ENCODE data around the gene ATG2B. TPM values are rescaled to one million over a fixed set of nuclear protein-coding genes. Genes with fewer than 3 reads are reported as not detected.
"Not testable (repeated sequence)": the region's sequence is repeated elsewhere in the genome, so short reads cannot be mapped to it uniquely, and the experiment has no call there.

Gene ATG2B
- total RNA-seq, 1 donor = 16.2 TPM

DNA sequence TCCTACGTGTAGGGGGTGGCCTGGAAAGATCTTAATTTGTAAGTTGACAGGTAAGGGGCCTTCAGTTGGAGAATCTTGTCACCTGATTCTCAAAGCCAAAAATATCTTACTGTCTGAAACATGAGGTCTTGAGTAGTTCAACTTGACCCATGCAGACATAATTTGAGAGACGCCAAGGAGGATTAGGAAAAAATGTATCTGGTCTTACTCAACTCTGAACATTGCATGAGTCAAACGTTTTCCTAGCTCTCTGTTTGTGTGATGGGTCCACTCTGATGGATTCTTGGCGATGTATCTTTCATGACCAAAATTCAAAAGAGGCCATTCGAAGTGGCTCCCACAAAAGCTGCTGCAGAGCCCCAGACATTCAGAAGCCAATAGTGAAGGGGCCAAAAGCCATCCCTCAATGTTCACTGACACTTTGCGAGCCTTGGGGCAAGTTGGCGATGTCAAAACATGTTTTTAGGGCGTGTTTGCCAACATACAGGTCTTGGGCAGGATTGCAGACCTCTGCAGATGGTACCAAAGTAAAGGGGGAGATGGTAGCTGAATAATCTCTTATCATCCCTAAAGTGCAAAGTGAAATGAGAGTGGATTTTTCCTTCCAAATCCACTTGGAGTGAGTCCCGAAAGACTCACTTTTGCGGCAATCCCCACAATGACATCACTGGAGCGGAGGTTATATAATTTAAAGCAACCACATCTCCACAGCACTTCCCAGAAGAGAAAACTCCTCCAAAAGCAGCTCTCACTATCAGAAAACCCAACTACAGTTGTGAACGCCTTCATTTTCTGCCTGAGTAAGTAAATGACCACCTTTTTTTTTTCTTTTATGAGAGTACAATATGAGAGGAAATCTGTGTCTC, 107.4 kb downstream of the ATG2B start, which contains the start of gene BDKRB1:
BDKRB1 (plus strand) TSS at position 710 of the 866 bp plus-strand sequence. CDS start 7,473 bp downstream, outside the sequence.
- DNase-seq (ENCODE audit: low read depth in 2 of 3, low spot score in 2 of 3) = no peak

DNA sequence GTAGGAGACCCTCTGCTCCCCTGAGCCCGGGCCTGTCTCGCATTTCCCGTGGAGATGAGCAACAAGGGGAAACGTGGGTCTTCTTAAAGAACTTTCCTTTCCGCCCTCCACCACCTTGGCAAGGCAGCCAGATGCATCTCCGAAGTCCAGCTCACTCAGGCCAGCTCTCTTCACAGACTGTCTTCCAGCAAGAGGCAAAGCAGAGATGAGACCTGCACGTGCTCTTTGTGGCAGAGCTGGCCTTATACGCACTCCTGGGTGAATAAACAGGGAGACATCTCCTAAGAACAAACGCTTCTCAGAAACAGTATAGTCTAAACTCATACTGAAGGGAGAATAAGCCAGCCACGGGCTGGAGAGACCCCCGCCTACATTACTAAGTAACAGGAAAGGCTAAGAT, 108.5 kb downstream of the ATG2B start:
- DNase-seq (ENCODE audit: low read depth in 2 of 3, low spot score in 2 of 3) = no peak

DNA sequence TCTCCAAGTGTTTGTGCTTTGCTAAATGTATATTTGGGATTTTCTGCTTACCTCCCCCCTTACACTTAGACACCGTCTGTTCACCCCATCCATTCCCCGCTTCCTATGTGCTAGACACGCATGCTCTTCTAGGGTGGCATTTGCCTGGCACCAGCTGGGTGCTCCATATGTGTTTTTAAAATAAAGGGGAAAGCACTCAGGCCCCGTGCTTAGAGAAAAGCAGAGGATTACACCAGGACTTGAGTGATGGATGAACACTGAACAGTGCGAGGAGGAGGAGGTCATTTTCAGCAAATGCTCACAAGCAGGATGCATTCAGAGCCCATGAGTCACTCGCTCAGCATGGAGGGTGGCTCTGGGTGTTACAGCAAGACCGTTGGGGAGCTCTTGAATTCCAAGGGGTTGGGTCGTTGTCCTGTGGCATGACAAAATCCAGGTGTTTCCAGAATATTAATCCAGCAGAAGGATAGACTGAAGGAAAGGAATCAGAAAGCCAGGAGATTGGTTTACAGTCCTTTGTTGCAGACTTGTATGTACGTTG, 110.1 kb downstream of the ATG2B start:
- no peak for DNase-seq (ENCODE audit: low read depth in 2 of 3, low spot score in 2 of 3)

DNA sequence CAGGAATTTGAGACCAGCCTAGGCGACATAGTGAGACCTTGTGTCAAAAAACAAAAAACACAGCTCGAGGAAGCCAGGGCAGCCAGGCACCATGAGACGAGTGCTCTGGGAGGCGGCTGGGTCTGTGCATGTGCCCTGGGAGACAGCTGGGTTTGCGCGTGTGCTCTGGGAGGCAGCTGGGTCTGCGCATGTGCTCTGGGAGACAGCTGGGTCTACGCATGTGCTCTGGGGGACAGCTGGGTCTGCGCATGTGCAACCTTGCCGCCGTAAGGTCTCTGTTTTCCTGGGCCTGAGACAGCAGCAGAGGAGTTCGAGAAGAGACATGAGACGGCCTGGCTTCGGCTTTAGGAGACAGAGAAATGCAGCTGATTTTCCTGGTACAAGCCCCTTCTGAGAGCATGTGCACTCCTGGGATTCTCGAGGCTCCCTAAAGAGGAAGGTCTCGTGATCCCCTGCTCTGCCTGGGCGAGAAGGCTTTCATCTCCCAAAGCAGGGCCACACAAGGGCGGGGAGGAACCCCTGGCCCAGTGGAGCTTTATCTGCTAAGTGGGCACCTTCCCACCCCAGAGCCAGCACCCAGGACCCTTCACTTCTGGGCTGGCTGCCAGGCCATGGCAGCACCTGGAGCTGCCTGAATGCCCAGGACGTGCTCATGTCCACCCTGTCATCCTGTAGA, 110.7 kb downstream of the ATG2B start:
- DNase-seq (ENCODE audit: low read depth in 2 of 3, low spot score in 2 of 3) = no peak

DNA sequence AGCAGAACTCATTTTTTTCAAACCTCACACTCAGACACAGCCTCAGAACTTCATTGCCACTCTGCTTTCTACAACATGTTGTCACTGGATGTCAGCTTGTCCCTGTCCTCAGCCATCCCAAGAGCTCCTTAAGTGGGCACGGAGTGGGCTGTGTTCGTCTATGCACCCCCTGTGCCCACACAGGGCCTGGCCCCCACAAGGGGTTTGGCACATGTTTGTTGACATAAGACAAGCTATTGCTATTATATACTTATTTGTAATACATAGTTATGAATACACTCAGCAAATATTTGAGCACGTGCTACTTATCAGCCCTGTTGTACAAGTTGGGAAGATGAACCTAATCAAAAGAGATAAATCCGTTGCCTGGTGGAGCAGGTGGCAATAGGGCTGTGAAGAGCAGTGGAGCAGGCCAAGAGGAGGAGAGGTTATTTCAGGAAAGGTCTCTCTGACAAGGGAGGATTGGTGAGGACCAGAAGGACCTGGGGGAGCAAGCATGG, 111.4 kb downstream of the ATG2B start:
- DNase-seq (ENCODE audit: low read depth in 2 of 3, low spot score in 2 of 3) = no peak

DNA sequence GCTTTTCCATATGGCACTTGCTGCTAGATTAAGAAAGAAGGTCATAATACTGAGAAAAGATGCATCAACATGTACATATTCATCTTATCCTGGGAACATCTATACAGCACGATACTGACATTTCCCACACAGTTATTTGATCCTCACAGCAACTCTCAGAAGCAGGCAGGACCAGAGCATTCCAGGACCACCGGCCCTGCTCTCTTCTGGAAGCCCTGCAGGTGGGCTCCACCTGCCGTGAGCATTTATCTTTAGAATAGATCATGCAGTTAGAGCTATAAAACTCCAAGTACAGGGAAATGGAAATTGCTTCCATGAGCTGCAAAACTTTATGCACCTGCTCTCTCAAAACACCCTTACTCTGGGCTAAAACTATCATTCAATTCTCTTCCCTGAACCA, 112.7 kb downstream of the ATG2B start:
- DNase-seq (ENCODE audit: low read depth in 2 of 3, low spot score in 2 of 3) = no peak

DNA sequence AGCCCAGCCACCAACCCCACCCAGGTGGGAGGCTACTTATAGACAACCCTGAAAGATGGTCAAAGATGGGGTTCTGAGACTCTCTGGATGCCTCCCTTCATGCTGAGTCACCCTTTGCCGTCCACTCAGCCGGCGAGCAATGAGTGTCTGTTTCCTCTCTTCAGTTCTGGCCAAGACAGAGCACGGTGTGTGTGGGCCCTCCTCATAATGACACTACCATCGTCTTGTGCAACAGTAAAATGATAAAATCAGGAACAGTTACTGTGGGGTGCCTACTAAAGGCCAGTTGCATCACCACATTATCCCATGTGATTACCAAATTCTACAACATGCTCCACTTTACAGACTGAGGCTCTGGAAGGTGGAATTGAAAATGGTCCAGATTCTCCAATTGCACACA, 114.1 kb downstream of the ATG2B start:
- peak in 2 of 3 donors; percentile 5 to 12 for DNase-seq (ENCODE audit: low read depth in 2 of 3, low spot score in 2 of 3)

DNA sequence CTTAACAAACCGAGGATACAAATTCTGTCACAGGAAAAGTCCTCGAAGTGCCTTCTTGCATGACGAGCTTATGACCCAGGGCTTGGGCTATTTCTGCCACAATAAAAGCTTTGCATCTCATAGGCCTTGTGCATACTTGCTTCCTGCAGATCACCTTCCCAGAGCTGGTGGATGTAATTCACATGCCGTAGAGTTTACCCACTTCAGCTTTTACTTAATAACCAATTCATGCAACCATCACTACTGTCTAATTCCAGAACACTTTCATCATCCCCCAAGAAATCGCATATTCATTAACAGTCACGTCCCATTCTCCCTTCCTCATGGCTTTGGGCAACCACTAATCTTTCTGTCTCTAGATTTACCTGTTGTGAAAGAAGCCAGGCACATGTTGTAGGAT, 116.1 kb downstream of the ATG2B start:
- no peak for DNase-seq (ENCODE audit: low read depth in 2 of 3, low spot score in 2 of 3)

DNA sequence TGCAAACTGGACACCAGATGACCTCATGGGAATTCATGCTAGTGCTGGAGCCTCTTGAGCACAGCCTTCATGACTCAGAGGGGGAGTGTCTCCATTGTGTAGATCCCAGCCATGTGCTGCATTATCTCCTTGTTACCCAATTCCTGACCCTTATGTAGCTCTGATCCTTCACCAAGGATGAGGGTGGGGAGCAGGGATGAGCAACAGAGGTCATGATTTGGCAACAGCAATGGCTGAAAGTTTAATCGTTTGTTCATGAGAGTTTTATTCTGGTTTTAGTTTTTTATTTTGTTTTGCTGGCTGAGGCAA, 116.6 kb downstream of the ATG2B start:
- no peak for DNase-seq (ENCODE audit: low read depth in 2 of 3, low spot score in 2 of 3)

DNA sequence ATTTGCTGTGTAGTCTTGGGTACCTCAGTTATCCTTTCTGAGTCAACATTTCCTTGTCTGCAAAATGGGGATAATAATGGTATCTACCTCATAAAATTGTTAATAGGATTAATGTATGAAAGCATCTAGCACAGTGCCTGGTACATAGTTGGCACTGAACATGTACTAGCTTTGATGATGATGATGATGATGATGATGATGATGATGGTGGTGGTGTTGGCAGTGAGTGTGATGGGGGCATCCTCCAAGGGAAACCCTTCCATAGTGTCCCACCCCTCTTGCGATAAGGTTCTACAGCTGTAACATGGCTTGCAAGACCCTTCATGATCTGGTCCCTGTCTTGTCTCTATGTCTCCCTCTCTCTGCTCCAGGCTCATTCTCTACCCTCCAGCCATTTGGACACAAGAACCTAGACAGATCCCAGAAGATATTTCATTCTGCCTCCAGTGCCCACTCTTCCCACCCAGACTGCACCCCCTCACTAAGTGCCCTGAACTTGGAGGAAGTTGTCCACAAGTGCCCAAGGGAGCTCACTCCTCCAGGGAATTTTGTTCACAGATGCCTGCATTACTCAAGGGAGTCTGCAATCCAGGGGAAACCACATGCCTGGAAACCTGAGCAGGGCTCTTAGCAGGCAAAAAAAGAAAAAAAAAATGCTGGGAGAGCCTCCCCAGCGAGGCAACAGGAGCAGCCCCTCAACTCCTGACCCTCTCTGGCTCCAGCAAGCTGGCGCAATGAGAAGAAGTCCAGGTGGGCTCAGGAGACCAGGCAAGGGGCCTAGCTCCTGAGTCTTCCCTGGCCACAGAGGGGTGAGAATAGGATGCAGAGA, 117.2 kb downstream of the ATG2B start:
- no peak for DNase-seq (ENCODE audit: low read depth in 2 of 3, low spot score in 2 of 3)

DNA sequence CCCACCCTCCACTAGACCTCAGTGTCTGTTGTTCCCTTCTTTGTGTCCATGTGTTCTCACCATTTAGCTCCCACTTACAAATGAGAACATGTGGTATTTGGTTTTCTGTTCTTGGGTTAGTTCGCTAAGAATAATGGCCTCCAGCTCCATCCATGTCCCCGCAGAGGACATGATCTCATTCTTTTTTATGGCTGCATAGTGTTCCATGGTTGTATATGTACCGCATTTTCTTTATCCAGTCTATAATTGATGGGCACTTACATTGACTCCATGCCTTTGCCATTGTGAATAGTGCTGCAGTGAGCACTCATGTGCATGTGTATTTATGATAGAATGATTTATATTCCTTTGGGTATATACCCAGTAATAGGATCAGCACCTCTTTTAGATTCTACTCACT, 118.1 kb downstream of the ATG2B start:
- not testable (repeated sequence) for DNase-seq (ENCODE audit: low read depth in 2 of 3, low spot score in 2 of 3)

DNA sequence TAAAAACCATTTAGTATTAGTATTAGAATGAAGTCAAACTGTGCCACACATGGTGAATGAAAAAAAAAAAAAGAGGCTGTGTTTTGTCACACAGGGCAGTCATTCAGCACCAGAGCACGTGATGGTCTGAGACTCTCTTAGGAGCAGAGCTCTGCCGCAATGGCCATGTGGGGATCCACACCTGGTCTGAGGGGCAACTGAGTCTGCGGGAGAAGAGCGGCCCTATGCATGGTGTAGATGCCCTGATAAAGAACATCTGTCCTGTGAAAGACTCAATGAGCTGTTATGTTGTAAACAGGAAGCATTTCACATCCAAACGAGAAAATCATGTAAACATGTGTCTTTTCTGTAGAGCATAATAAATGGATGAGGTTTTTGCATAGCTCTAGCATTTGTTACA, 119.4 kb downstream of the ATG2B start:
- no peak for DNase-seq (ENCODE audit: low read depth in 2 of 3, low spot score in 2 of 3)

DNA sequence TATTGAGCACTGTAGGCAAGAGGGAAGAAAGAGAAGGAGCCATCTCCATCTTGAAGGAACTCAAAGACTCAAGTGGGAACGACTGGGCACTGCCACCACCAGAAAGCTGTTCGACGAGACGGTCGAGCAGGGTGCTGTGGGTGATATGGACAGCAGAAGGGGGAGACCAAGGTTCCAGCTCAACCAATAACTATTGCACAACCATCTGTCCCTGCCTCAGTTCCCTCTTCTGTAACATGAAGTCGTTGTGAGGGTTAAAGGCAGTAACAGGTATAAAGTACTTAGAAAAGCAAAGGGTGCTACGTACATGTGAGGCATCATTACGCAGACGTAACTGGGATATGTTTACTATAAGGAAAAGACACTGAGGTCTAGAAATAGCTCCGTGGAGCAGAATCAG, 121.0 kb downstream of the ATG2B start:
- no peak for DNase-seq (ENCODE audit: low read depth in 2 of 3, low spot score in 2 of 3)

DNA sequence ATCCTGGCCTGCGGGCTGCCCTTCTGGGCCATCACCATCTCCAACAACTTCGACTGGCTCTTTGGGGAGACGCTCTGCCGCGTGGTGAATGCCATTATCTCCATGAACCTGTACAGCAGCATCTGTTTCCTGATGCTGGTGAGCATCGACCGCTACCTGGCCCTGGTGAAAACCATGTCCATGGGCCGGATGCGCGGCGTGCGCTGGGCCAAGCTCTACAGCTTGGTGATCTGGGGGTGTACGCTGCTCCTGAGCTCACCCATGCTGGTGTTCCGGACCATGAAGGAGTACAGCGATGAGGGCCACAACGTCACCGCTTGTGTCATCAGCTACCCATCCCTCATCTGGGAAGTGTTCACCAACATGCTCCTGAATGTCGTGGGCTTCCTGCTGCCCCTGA, 122.5 kb downstream of the ATG2B start:
- no peak for DNase-seq (ENCODE audit: low read depth in 2 of 3, low spot score in 2 of 3)

DNA sequence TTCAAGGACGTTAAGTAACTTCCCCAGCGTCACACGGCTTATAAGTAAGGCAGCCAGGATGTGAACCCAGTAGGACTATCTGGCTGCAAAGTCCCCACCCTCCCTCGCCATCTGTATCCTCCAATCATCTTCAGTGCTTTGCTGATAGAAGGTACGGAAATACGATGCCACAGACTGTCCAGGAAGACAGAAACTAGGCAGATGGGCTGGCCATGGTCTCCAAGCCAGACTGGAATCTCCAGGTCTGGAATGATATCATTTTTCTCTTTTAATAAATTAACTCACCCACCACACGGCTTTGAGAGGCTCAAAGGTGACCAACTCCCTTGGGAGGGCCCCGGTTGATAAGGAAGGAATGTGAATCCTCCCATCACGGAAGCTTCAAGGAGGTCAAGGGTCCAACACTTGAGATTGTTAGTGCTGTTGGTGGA, 123.4 kb downstream of the ATG2B start:
- no peak for DNase-seq (ENCODE audit: low read depth in 2 of 3, low spot score in 2 of 3)

DNA sequence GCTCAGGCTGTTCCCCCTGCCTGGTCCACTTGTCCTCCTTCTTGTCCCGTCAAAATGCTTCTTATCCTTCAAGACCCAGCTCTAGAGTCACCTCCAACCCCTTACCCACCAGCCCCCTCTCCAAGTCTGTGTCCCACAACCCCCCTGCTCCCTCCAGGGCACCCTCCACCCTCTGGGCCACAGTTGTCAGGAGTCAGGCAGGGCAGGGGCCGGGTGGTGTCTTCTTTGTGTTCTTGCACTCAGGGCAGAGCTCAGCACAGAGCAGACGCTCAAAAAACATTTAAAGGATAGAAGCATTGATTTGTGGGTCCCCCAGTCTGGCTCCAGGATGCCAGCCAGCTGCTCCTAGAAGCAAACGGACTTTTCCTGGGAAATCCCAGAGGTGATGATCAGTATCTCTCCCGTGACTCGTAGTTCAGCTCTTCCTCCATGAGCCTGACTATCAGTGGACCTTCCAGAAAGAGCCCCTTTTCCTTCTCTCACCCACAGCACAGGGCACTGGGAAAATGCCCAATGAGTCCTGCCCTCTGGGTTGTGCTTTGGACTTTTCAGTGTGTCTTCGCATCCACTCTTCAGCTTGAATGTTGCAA, 124.4 kb downstream of the ATG2B start:
- no peak for DNase-seq (ENCODE audit: low read depth in 2 of 3, low spot score in 2 of 3)

DNA sequence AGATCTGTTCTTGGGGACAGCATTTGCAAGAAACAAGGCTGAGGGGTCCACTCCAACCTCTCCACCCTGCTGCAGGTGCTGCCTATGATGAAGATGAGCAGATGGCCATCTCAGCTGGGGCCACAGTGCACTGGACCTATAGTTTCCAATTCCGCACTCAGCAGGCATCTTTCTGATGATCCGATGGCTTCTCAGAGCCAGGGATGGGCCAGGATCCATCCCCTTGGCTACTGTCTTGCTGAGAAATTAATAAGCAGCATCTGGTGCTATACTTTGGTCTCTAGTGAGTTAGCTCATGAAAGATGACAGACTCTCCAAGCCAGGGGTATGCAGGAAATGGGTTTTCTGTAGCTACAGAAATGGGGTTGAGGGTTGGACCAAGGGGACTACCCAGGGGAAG, 125.5 kb downstream of the ATG2B start:
- no peak for DNase-seq (ENCODE audit: low read depth in 2 of 3, low spot score in 2 of 3)

DNA sequence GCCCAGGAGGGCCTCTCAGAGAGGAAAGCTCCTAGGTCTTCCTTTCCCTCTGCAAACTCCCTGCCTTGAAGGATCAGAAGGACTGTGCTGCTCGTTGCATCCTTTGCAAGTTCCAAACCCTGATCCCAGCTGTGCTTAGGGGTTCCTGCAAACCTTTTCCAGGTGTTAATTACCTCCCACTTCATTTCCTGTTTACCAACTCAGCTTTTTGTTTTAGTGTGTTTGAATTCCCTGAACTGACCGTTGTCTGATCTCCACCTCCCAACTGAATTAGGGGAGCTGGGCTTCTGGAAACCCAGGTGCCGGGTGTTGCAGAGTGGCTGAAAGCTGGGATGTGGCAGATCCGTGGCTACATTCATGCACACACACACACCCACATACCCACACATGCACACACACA, 127.7 kb downstream of the ATG2B start:
- DNase-seq (ENCODE audit: low read depth in 2 of 3, low spot score in 2 of 3) = no peak

DNA sequence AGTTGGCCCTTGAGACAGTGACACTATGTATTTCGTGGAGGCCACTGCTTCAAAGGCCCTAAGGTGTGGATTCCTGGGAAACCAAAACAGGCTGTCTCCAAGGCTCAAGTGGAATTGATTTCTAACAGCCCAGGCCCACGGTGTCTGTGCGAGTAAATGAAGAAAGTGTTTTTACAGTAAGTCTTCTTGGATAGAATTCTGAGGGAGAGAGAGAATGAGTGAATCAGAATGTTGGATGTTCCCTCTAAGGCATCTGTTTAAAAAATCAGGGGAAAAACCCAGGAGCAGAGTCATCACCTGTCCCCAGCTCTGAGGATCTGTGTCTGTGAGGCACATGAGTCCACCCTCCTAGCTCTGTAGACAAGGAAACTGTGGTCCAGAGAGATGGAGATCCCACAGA, 129.5 kb downstream of the ATG2B start:
- DNase-seq (ENCODE audit: low read depth in 2 of 3, low spot score in 2 of 3) = no peak

DNA sequence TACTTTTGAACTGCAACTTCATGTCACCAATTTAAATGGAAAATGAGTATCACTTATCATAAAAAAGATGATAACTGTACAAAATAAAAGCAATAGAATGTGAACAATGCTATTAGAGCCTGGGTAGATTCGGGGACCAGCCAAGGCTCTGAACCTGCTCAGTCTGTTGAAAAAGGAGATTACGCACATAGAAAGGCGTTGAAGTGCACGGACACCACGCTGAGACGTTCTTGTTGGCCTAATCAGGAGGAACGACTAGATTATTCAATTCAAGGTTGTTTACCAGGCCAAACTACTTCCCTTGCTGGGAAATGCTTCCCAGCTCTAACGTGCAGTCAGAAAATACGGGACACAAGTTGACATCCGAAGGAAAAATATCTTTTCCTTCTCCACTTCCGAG, 130.6 kb downstream of the ATG2B start:
- DNase-seq (ENCODE audit: low read depth in 2 of 3, low spot score in 2 of 3) = no peak

Data from hematopoietic multipotent progenitor cell (in vitro differentiated cells).